ENCODE measurements around the gene SNRPD1.

Gene SNRPD1

GRCh38 chr18:21660078-21660477, 48.0 kb downstream of the SNRPD1 start:
- Histone ChIP-seq H3K27ac (replicated peaks) (no peak overlapping the region), H3K27me3 (ENCODE audit: insufficient read depth, poor library complexity, severe bottlenecking) (no peaks in the 10 kb centered on the region), H3K4me3 (replicated peaks; ENCODE audit: insufficient read depth, low read length) (no peak overlapping the region)
- DNase-seq (ENCODE audit: low read depth in 1 of 2, low spot score in 1 of 2): no peak
- TF ChIP-seq POLR2AphosphoS5 (IDR thresholded peaks at IDR 0.05; ENCODE audit: low read depth) (no peak), REST (IDR thresholded peaks at IDR 0.05; ENCODE audit: insufficient replicate concordance, low read depth) (no peak), GABPA (IDR thresholded peaks at IDR 0.05; ENCODE audit: low read depth) (no peak), CTCF (IDR thresholded peaks at IDR 0.05; ENCODE audit: insufficient read depth, low read length) (no peak), SPI1 (IDR thresholded peaks at IDR 0.05; ENCODE audit: borderline replicate concordance, low read depth) (no peak)

GRCh38 chr18:21662581-21662980, 50.5 kb downstream of the SNRPD1 start:
- no peak for TF ChIP-seq GABPA (IDR thresholded peaks at IDR 0.05; ENCODE audit: low read depth)
- TF ChIP-seq POLR2AphosphoS5 (IDR thresholded peaks at IDR 0.05; ENCODE audit: low read depth): no peak
- TF ChIP-seq SPI1 (IDR thresholded peaks at IDR 0.05; ENCODE audit: borderline replicate concordance, low read depth): no peak
- TF ChIP-seq CTCF (IDR thresholded peaks at IDR 0.05; ENCODE audit: insufficient read depth, low read length): no peak
- Histone ChIP-seq H3K4me3 (replicated peaks; ENCODE audit: insufficient read depth, low read length) (no peak overlapping the region), H3K27me3 (ENCODE audit: insufficient read depth, poor library complexity, severe bottlenecking) (no peaks in the 10 kb centered on the region), H3K27ac (replicated peaks) (no peak overlapping the region)
- DNase-seq (ENCODE audit: low read depth in 1 of 2, low spot score in 1 of 2): no peak

GRCh38 chr18:21663578-21663977, 51.5 kb downstream of the SNRPD1 start:
- Histone ChIP-seq H3K27me3 (ENCODE audit: insufficient read depth, poor library complexity, severe bottlenecking) (no peaks in the 10 kb centered on the region), H3K4me3 (replicated peaks; ENCODE audit: insufficient read depth, low read length) (no peak overlapping the region), H3K27ac (replicated peaks) (no peak overlapping the region)
- DNase-seq (ENCODE audit: low read depth in 1 of 2, low spot score in 1 of 2): no peak
- no peak for TF ChIP-seq REST (IDR thresholded peaks at IDR 0.05; ENCODE audit: insufficient replicate concordance, low read depth)
- no peak for TF ChIP-seq POLR2AphosphoS5 (IDR thresholded peaks at IDR 0.05; ENCODE audit: low read depth)
- TF ChIP-seq CTCF (IDR thresholded peaks at IDR 0.05; ENCODE audit: insufficient read depth, low read length): no peak
- no peak for TF ChIP-seq SPI1 (IDR thresholded peaks at IDR 0.05; ENCODE audit: borderline replicate concordance, low read depth)
- TF ChIP-seq GABPA (IDR thresholded peaks at IDR 0.05; ENCODE audit: low read depth): no peak

GRCh38 chr18:21664069-21664468, 52.0 kb downstream of the SNRPD1 start:
- no peak for DNase-seq (ENCODE audit: low read depth in 1 of 2, low spot score in 1 of 2)
- Histone ChIP-seq H3K27ac (replicated peaks) (no peak overlapping the region), H3K4me3 (replicated peaks; ENCODE audit: insufficient read depth, low read length) (no peak overlapping the region), H3K27me3 (ENCODE audit: insufficient read depth, poor library complexity, severe bottlenecking) (no peaks in the 10 kb centered on the region)
- no peak for TF ChIP-seq POLR2AphosphoS5 (IDR thresholded peaks at IDR 0.05; ENCODE audit: low read depth)
- TF ChIP-seq REST (IDR thresholded peaks at IDR 0.05; ENCODE audit: insufficient replicate concordance, low read depth): no peak
- TF ChIP-seq CTCF (IDR thresholded peaks at IDR 0.05; ENCODE audit: insufficient read depth, low read length): no peak
- no peak for TF ChIP-seq SPI1 (IDR thresholded peaks at IDR 0.05; ENCODE audit: borderline replicate concordance, low read depth)
- TF ChIP-seq GABPA (IDR thresholded peaks at IDR 0.05; ENCODE audit: low read depth): no peak
